HL-60/S4 treated with retinoic acid at 250 ng/mL for 4 days and 3 days (cell line): ENCODE measurements around the gene DYNLL2.
"Not testable (repeated sequence)": the region's sequence is repeated elsewhere in the genome, so short reads cannot be mapped to it uniquely, and the experiment has no call there.

Experiments used
- in situ Hi-C: fragments of 300-500 bp; cut with MboI; formaldehyde crosslinking; loops from 2 replicates; pipeline ENCODE4 v1.7.0; 2022; ENCODE audit warnings: low sequenced_read_pairs

DYNLL2 gene

GRCh38 chr17:58066401-58066800, 16.8 kb upstream of the DYNLL2 start:
- in situ Hi-C loops, result no loop called here

GRCh38 chr17:58072862-58073261, 10.4 kb upstream of the DYNLL2 start:
- in situ Hi-C loops, result no loop called here

- in situ Hi-C loops, result not testable (repeated sequence)
Measured at GRCh38 chr17:58073266-58073665, 10.0 kb upstream of the DYNLL2 start.

- in situ Hi-C loops, result not testable (repeated sequence)
Measured at GRCh38 chr17:58074406-58074805, 8.8 kb upstream of the DYNLL2 start.

- in situ Hi-C loops, result no loop called here
Measured at GRCh38 chr17:58079300-58080033, 3.8 kb upstream of the DYNLL2 start.

- in situ Hi-C loops, result no loop called here
Measured at GRCh38 chr17:58081646-58082340, 1.4 kb upstream of the DYNLL2 start.

- in situ Hi-C loops, result no loop called here
Measured at GRCh38 chr17:58082341-58082869, 814 bp upstream of the DYNLL2 start.

- in situ Hi-C loops, result no loop called here
Measured at GRCh38 chr17:58083491-58084316, 485 bp downstream of the DYNLL2 start.

GRCh38 chr17:58084317-58084981, 1.2 kb downstream of the DYNLL2 start:
- in situ Hi-C loops, result no loop called here

GRCh38 chr17:58085039-58085715, 2.0 kb downstream of the DYNLL2 start:
- in situ Hi-C loops, result no loop called here

- in situ Hi-C loops, result no loop called here
Measured at GRCh38 chr17:58086953-58087352, 3.7 kb downstream of the DYNLL2 start.

- in situ Hi-C loops, result no loop called here
Measured at GRCh38 chr17:58088624-58089023, 5.4 kb downstream of the DYNLL2 start.

GRCh38 chr17:58089111-58089510, 5.9 kb downstream of the DYNLL2 start:
- in situ Hi-C loops, result no loop called here

- in situ Hi-C loops, result no loop called here
Measured at GRCh38 chr17:58091024-58091567, 7.9 kb downstream of the DYNLL2 start.

GRCh38 chr17:58092101-58092796, 9.0 kb downstream of the DYNLL2 start:
- in situ Hi-C loops, result no loop called here

GRCh38 chr17:58092797-58093385, 9.7 kb downstream of the DYNLL2 start:
- in situ Hi-C loops, result no loop called here

GRCh38 chr17:58094118-58094517, 10.9 kb downstream of the DYNLL2 start:
- in situ Hi-C loops, result no loop called here

- in situ Hi-C loops, result no loop called here
Measured at GRCh38 chr17:58096892-58097291, 13.7 kb downstream of the DYNLL2 start.
